Smooth muscle cell (in vitro differentiated cells): ENCODE data around the gene FAM20C. TPM values are rescaled to one million over a fixed set of nuclear protein-coding genes. Genes with fewer than 3 reads are reported as not detected.

Experiments used
- DNase-seq: peaks from one replicate; lab custom pipeline; 2025; ENCODE audit not compliant: unreplicated experiment; lab: John Stamatoyannopoulos, UW
- H2AFZ ChIP-seq: fragments of 200-600 bp; sonication (generic); 2 replicates; pipeline ENCODE4 v1.6.0; 2016; ENCODE audit warnings: antibody characterized with exemption, low read depth, mild to moderate bottlenecking
- H3F3A ChIP-seq: fragments of 200-600 bp; sonication (generic); 2 replicates; pipeline ENCODE4 v1.6.0; 2017; ENCODE audit warnings: antibody characterized with exemption, low read depth
- H3K27ac ChIP-seq: fragments of 200-600 bp; sonication (generic); 2 replicates; pipeline ENCODE4 v1.5.1; 2016; ENCODE audit warnings: low read depth, mild to moderate bottlenecking
- H3K27me3 ChIP-seq: fragments of 200-600 bp; sonication (generic); 2 replicates; pipeline ENCODE4 v1.6.1; 2016; ENCODE audit warnings: low read depth, mild to moderate bottlenecking
- H3K36me3 ChIP-seq: fragments of 200-600 bp; sonication (generic); 2 replicates; pipeline ENCODE4 v1.5.1; 2016; ENCODE audit warnings: low read depth
- H3K4me1 ChIP-seq: fragments of 200-600 bp; sonication (generic); 2 replicates; pipeline ENCODE4 v1.5.1; 2016; ENCODE audit warnings: low read depth
- H3K4me2 ChIP-seq: fragments of 200-600 bp; sonication (generic); 2 replicates; pipeline ENCODE4 v1.6.0; 2016; ENCODE audit warnings: mild to moderate bottlenecking
- H3K4me3 ChIP-seq: fragments of 200-600 bp; sonication (generic); 2 replicates; pipeline ENCODE4 v1.5.1; 2016; ENCODE audit warnings: mild to moderate bottlenecking
- H3K79me2 ChIP-seq: fragments of 200-600 bp; sonication (generic); 2 replicates; pipeline ENCODE4 v1.6.0; 2016; ENCODE audit warnings: low read depth, mild to moderate bottlenecking
- H3K9ac ChIP-seq: fragments of 200-600 bp; sonication (generic); 2 replicates; pipeline ENCODE4 v1.6.0; 2016; ENCODE audit warnings: low read depth
- H3K9me3 ChIP-seq: fragments of 200-600 bp; sonication (generic); replicated peaks from 2 replicates; pipeline ENCODE4 v1.5.1; 2016; ENCODE audit warnings: low read depth
- H4K20me1 ChIP-seq: fragments of 200-600 bp; sonication (generic); 2 replicates; pipeline ENCODE4 v1.6.0; 2016; ENCODE audit warnings: low read depth
- WGBS: methylation state at CpG from one replicate; pipeline ENCODE4 v1.1.7; 2016; ENCODE audit warnings: low lambda C conversion rate; 5-methylcytosine and 5-hydroxymethylcytosine counted together
- polyA plus RNA-seq: library from polyadenylated mRNA; unstranded; fragments of >200 nt; fragmentation: Nextera tagmentation; extraction: Ambion mirVana; gene quantifications from 2 replicates; pipeline ENCODE4 v1.2.1, GENCODE V29; 2016
- total RNA-seq: library from RNA; depleted of rRNA; stranded (reverse); fragments of >200 nt; gene quantifications from 2 replicates; pipeline ENCODE4 v1.2.3, GENCODE V29; 2014
- TF ChIP-seq, protein P1 (sequence below): fragments of 200-600 bp; sonication (generic); IDR thresholded peaks from 2 replicates; pipeline ENCODE4 v1.5.1; 2017; ENCODE audit warnings: borderline replicate concordance, mild to moderate bottlenecking, antibody characterized with exemption; ENCODE audit not compliant: insufficient read depth, poor library complexity, severe bottlenecking

Gene FAM20C
- total and polyA plus RNA-seq, 2 experiments from 2014 or later, result 5.6 to 6.2 TPM

DNA sequence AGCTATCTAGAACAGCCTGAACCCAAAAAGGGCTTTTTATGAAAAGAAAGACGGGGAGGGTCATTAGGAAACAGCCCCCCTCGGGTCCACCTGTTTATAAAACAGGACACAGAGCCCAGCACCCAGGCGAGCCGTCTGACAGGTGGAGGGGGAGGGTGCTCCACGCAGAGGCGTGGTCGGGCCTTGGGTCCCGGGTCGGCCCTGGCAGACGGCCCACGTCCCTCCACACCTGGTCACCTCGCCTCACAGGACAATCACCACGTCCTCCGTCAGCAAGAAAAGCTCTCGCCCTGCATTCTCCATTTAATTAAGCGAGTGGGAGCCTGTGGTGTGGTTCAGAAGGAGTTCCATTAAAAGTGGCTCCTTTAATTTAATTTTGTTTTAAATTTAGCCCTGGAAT is 55.3 kb downstream of the FAM20C start:
- Histone ChIP-seq H3K9me3 (no peaks in the 10 kb centered on the region), H3K9ac (no peak overlapping the region), H2AFZ (no peak overlapping the region), H3K27ac (no peak overlapping the region), H4K20me1 (no peaks in the 10 kb centered on the region), H3K4me2 (no peak overlapping the region), H3K27me3 (no peaks in the 10 kb centered on the region), H3K4me3 (no peak overlapping the region), H3K4me1 (no peaks in the 10 kb centered on the region), H3K36me3 (no peaks in the 10 kb centered on the region), H3F3A (no peaks in the 10 kb centered on the region), H3K79me2 (no peaks in the 10 kb centered on the region)
- 96% methylated on average over 16 of the region's 16 CpGs for WGBS
- TF ChIP-seq, protein P1, sequence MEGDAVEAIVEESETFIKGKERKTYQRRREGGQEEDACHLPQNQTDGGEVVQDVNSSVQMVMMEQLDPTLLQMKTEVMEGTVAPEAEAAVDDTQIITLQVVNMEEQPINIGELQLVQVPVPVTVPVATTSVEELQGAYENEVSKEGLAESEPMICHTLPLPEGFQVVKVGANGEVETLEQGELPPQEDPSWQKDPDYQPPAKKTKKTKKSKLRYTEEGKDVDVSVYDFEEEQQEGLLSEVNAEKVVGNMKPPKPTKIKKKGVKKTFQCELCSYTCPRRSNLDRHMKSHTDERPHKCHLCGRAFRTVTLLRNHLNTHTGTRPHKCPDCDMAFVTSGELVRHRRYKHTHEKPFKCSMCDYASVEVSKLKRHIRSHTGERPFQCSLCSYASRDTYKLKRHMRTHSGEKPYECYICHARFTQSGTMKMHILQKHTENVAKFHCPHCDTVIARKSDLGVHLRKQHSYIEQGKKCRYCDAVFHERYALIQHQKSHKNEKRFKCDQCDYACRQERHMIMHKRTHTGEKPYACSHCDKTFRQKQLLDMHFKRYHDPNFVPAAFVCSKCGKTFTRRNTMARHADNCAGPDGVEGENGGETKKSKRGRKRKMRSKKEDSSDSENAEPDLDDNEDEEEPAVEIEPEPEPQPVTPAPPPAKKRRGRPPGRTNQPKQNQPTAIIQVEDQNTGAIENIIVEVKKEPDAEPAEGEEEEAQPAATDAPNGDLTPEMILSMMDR, result no peak
- no peak for DNase-seq

DNA sequence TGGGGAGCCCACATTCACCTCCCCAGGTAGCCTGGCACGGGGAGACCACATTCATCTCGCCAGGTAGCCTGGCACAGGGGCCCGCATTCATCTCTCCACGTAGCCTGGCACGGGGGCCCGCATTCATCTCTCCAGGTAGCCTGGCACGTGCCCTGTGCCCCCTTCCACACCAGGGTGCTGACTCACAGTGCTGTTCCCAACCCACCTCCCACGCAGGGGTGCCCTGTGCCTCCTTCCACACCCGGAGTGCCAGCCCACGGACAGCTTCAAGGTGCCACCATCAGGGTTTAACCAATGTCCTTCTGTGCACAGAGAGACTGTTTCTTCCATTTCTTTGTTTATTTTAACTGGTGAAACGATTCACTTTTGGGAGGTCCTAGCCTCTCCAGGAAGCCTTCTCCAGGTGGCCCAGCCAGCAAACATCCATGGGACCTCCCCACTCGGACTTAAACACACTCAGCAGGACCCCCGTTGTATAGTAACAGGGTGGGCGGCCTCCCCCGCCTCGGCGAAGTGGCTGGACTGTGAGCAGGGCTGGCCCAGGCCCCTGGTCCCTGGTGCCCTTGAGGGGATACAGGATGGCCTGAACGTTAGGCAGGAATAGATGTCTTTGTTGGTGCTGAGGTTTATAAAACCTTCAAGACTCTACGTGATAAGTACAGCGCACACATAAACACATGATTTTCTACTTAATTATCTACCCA is 56.5 kb downstream of the FAM20C start:
- Histone ChIP-seq H3K9ac (no peak overlapping the region), H3K79me2 (no peaks in the 10 kb centered on the region), H4K20me1 (no peaks in the 10 kb centered on the region), H3K9me3 (no peaks in the 10 kb centered on the region), H2AFZ (no peak overlapping the region), H3K27me3 (no peaks in the 10 kb centered on the region), H3F3A (no peaks in the 10 kb centered on the region), H3K4me2 (no peak overlapping the region), H3K4me3 (no peak overlapping the region), H3K27ac (no peak overlapping the region), H3K36me3 (no peaks in the 10 kb centered on the region), H3K4me1 (no peaks in the 10 kb centered on the region)
- DNase-seq, result no peak
- WGBS, result 95% methylated on average over 20 of the region's 20 CpGs
- TF ChIP-seq, protein P1, result no peak

DNA sequence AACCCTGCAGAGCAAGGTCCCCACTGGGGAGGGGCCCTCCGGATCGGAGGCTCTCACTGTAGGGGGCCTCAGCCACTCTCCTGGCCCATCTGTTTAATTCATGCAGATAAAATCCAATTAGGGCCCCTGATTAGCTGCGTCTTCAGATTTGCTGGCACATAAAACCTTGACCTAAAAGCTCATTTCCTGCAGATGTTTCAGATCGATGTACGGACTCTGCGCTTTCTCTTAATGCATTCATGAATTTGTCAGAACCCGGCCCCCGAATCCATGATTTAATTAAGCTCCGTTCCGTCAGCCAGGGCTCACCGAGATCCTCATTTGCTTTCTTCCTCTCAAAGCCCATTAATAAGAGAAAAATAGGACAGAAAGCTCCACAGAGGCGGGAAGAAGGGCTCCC is 57.6 kb downstream of the FAM20C start:
- Histone ChIP-seq H3K36me3 (no peaks in the 10 kb centered on the region), H3K27me3 (no peaks in the 10 kb centered on the region), H3K79me2 (no peaks in the 10 kb centered on the region), H3K4me2 (no peak overlapping the region), H3K9me3 (no peaks in the 10 kb centered on the region), H4K20me1 (no peaks in the 10 kb centered on the region), H3K9ac (no peak overlapping the region), H3K4me3 (no peak overlapping the region), H3K4me1 (no peaks in the 10 kb centered on the region), H2AFZ (no peak overlapping the region), H3K27ac (no peak overlapping the region), H3F3A (no peaks in the 10 kb centered on the region)
- TF ChIP-seq, protein P1, result no peak
- DNase-seq, result no peak
- WGBS, result 97% methylated on average over 12 of the region's 12 CpGs

DNA sequence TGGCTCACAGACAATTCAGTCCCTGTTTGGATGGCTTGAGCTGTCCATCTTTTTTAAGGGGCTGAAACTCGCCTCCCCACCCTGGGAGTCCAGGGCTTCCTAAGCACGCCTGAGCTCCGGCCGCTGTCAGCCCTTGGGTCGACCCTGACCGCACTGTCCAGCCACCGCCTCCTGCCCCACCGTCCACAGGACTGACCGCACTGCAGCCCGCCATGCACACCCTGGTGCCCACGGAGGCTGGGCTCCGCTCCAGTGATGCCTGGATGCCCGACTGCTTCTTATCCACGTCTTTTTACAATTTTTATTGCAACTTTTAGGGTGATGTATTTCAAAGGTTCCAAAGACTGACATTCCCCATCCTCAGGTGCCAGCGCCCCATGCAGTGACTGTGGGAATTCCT is 58.2 kb downstream of the FAM20C start:
- H3K79me2 ChIP-seq, result no peaks in the 10 kb centered on the region
- TF ChIP-seq, protein P1, result no peak

More for the DNA sequence above, 58.2 kb downstream of the FAM20C start:
- H3K27me3 ChIP-seq, result no peaks in the 10 kb centered on the region
- H3K4me3 ChIP-seq, result no peak overlapping the region
- H3K4me2 ChIP-seq, result no peak overlapping the region
- H3K9ac ChIP-seq, result no peak overlapping the region
- H4K20me1 ChIP-seq, result no peaks in the 10 kb centered on the region
- H3K4me1 ChIP-seq, result no peaks in the 10 kb centered on the region
- H3K36me3 ChIP-seq, result no peaks in the 10 kb centered on the region
- no peak for DNase-seq
- H3K9me3 ChIP-seq, result no peaks in the 10 kb centered on the region
- no peaks in the 10 kb centered on the region for H3F3A ChIP-seq
- no peak overlapping the region for H2AFZ ChIP-seq
- WGBS, result 97% methylated on average over 15 of the region's 15 CpGs
- H3K27ac ChIP-seq, result no peak overlapping the region
